GM18505 (cell line): ENCODE results near the gene CENPP.

ENCODE experiments used
- ATAC-seq: cut with Tn5 transposase; IDR thresholded peaks from one replicate; pipeline ENCODE4 v1.9.1; 2021; ENCODE audit not compliant: unreplicated experiment
- POLR2A ChIP-seq: IDR thresholded peaks from 4 replicates; pipeline ENCODE4 v1.6.1; 2011; ENCODE audit warnings: borderline replicate concordance; ENCODE audit not compliant: insufficient read depth, insufficient read length; ENCODE audit errors: extremely low read depth

CENPP gene

GRCh38 chr9:92435263-92435662 lies 109.5 kb downstream of the CENPP start:
- no peak for TF ChIP-seq POLR2A
- ATAC-seq, result no peak

- no peak for ATAC-seq
- no peak for TF ChIP-seq POLR2A
Observed at GRCh38 chr9:92438900-92439526, 113.3 kb downstream of the CENPP start.

- no peak for TF ChIP-seq POLR2A
- ATAC-seq, result no peak
Observed at GRCh38 chr9:92439921-92440750, 114.4 kb downstream of the CENPP start.

GRCh38 chr9:92440751-92441046 lies 114.9 kb downstream of the CENPP start:
- no peak for TF ChIP-seq POLR2A
- no peak for ATAC-seq

GRCh38 chr9:92444841-92445240 lies 119.1 kb downstream of the CENPP start:
- ATAC-seq, result no peak
- TF ChIP-seq POLR2A, result no peak

GRCh38 chr9:92446536-92446935 lies 120.8 kb downstream of the CENPP start:
- no peak for TF ChIP-seq POLR2A
- no peak for ATAC-seq

GRCh38 chr9:92455217-92455616 lies 129.5 kb downstream of the CENPP start:
- no peak for ATAC-seq
- TF ChIP-seq POLR2A, result no peak

GRCh38 chr9:92457576-92457975 lies 131.8 kb downstream of the CENPP start:
- no peak for TF ChIP-seq POLR2A
- no peak for ATAC-seq

GRCh38 chr9:92463387-92463786 lies 137.6 kb downstream of the CENPP start:
- no peak for TF ChIP-seq POLR2A
- ATAC-seq, result no peak

- ATAC-seq, result no peak
- TF ChIP-seq POLR2A, result no peak
Observed at GRCh38 chr9:92463984-92464383, 138.2 kb downstream of the CENPP start.

- TF ChIP-seq POLR2A, result no peak
- no peak for ATAC-seq
Observed at GRCh38 chr9:92467041-92467440, 141.3 kb downstream of the CENPP start.

GRCh38 chr9:92467511-92467910 lies 141.8 kb downstream of the CENPP start:
- ATAC-seq, result no peak
- no peak for TF ChIP-seq POLR2A

- TF ChIP-seq POLR2A, result no peak
- ATAC-seq, result no peak
Observed at GRCh38 chr9:92468206-92468605, 142.5 kb downstream of the CENPP start.

GRCh38 chr9:92474587-92474986 lies 148.8 kb downstream of the CENPP start:
- TF ChIP-seq POLR2A, result no peak
- ATAC-seq, result no peak
